SU-DHL-6 (cell line): ENCODE results near the gene MARCHF3.

Experiments
- H2AFZ ChIP-seq: fragments of 200-600 bp; sonication (generic); 2 replicates; pipeline ENCODE4 v1.6.1; 2014; ENCODE audit warnings: low read depth, mild to moderate bottlenecking, moderate library complexity, mixed read lengths, antibody characterized with exemption, low read length; ENCODE audit not compliant: severe bottlenecking
- H3F3A ChIP-seq: fragments of 200-600 bp; shearing (Covaris generic); 2 replicates; pipeline ENCODE4 v1.6.0; 2016; ENCODE audit warnings: antibody characterized with exemption, mild to moderate bottlenecking; ENCODE audit not compliant: insufficient read depth
- H3K27ac ChIP-seq: fragments of 200-600 bp; sonication (generic); 2 replicates; pipeline ENCODE4 v1.5.1; 2016; ENCODE audit warnings: low read depth, mild to moderate bottlenecking, low read length, moderate library complexity, mixed read lengths
- H3K27me3 ChIP-seq: fragments of 200-600 bp; sonication (generic), shearing (Covaris generic); 2 replicates; pipeline ENCODE4 v1.6.0; 2014; ENCODE audit warnings: mild to moderate bottlenecking, low read length
- H3K36me3 ChIP-seq: fragments of 200-600 bp; sonication (generic); 2 replicates; pipeline ENCODE4 v1.6.1; 2014; ENCODE audit warnings: mild to moderate bottlenecking, low read length, mixed read lengths
- H3K4me2 ChIP-seq: fragments of 300-600, 200-600 bp; shearing (Covaris generic), sonication (generic); 2 replicates; pipeline ENCODE4 v1.6.0; 2014; ENCODE audit warnings: low read length, low read depth, mild to moderate bottlenecking; ENCODE audit not compliant: poor library complexity, severe bottlenecking
- H3K4me3 ChIP-seq: fragments of 200-600 bp; sonication (generic); 2 replicates; pipeline ENCODE4 v1.5.1; 2014; ENCODE audit warnings: antibody characterized with exemption, low read length, mild to moderate bottlenecking, mixed read lengths; ENCODE audit not compliant: insufficient read depth, poor library complexity, severe bottlenecking
- H3K79me2 ChIP-seq: fragments of 200-600 bp; sonication (generic); 2 replicates; pipeline ENCODE4 v1.6.1; 2014; ENCODE audit warnings: mild to moderate bottlenecking, low read length, moderate library complexity; ENCODE audit not compliant: insufficient read depth
- H3K9ac ChIP-seq: fragments of 200-600 bp; sonication (generic); 2 replicates; pipeline ENCODE4 v1.7.0; 2014; ENCODE audit warnings: mild to moderate bottlenecking, low read length
- H3K9me2 ChIP-seq: fragments of 200-600 bp; sonication (generic); replicated peaks from 2 replicates; pipeline ENCODE4 v1.6.1; 2014; ENCODE audit warnings: low read length; ENCODE audit not compliant: insufficient read depth
- H3K9me3 ChIP-seq: fragments of 200-600 bp; sonication (generic); 2 replicates; pipeline ENCODE4 v1.6.1; 2014; ENCODE audit warnings: low read length, mixed read lengths; ENCODE audit not compliant: insufficient read depth
- H4K20me1 ChIP-seq: fragments of 200-600 bp; sonication (generic); 2 replicates; pipeline ENCODE4 v1.6.1; 2014; ENCODE audit warnings: low read depth, mild to moderate bottlenecking, antibody characterized with exemption, low read length, moderate library complexity, mixed read lengths
- CTCF ChIP-seq: fragments of 200-600 bp; sonication (generic); IDR thresholded peaks from one replicate; pipeline ENCODE4 v1.5.1; 2017; ENCODE audit warnings: antibody characterized with exemption, mild to moderate bottlenecking, low read length, moderate library complexity; ENCODE audit not compliant: insufficient read depth, poor library complexity, severe bottlenecking
- EZH2phosphoT487 ChIP-seq: fragments of 200-600 bp; sonication (generic), shearing (Covaris generic); conservative IDR thresholded peaks from 2 replicates; pipeline ENCODE4 v1.6.1; 2018; ENCODE audit warnings: mild to moderate bottlenecking, antibody characterized with exemption, low read length, moderate library complexity, mixed read lengths

Gene MARCHF3

GRCh38 chr5:127046343-127047072, 16.1 kb upstream of the MARCHF3 start:
- no peak overlapping the region for H2AFZ ChIP-seq
- H3K27ac ChIP-seq: no peak overlapping the region
- H4K20me1 ChIP-seq: no peaks in the 10 kb centered on the region
- H3K27me3 ChIP-seq: no peaks in the 10 kb centered on the region
- H3K4me2 ChIP-seq: no peak overlapping the region
- H3K4me3 ChIP-seq: no peak overlapping the region
- H3F3A ChIP-seq: no peaks in the 10 kb centered on the region
- no peaks in the 10 kb centered on the region for H3K36me3 ChIP-seq
- H3K9me3 ChIP-seq: no peaks in the 10 kb centered on the region
- TF ChIP-seq EZH2phosphoT487: no peak
- no peak for TF ChIP-seq CTCF
- H3K79me2 ChIP-seq: no peaks in the 10 kb centered on the region
- H3K9ac ChIP-seq: no peak overlapping the region
- no peaks in the 10 kb centered on the region for H3K9me2 ChIP-seq

GRCh38 chr5:127042593-127042992, 12.2 kb upstream of the MARCHF3 start:
- Histone ChIP-seq H3K9ac (no peak overlapping the region), H3K27ac (no peak overlapping the region), H3F3A (no peaks in the 10 kb centered on the region), H2AFZ (no peak overlapping the region), H3K4me3 (no peak overlapping the region), H4K20me1 (no peaks in the 10 kb centered on the region), H3K79me2 (no peaks in the 10 kb centered on the region), H3K36me3 (no peaks in the 10 kb centered on the region), H3K9me3 (no peaks in the 10 kb centered on the region), H3K4me2 (no peak overlapping the region), H3K9me2 (no peaks in the 10 kb centered on the region), H3K27me3 (no peaks in the 10 kb centered on the region)
- no peak for TF ChIP-seq EZH2phosphoT487
- TF ChIP-seq CTCF: no peak

- Histone ChIP-seq H3K9ac (no peak overlapping the region), H3K4me2 (no peak overlapping the region), H3K4me3 (no peak overlapping the region), H3F3A (no peaks in the 10 kb centered on the region), H3K36me3 (no peaks in the 10 kb centered on the region), H3K9me2 (no peaks in the 10 kb centered on the region), H2AFZ (no peak overlapping the region), H3K27me3 (no peaks in the 10 kb centered on the region), H3K9me3 (no peaks in the 10 kb centered on the region), H3K27ac (no peak overlapping the region), H4K20me1 (no peaks in the 10 kb centered on the region), H3K79me2 (no peaks in the 10 kb centered on the region)
- TF ChIP-seq CTCF (no peak), EZH2phosphoT487 (no peak)
These were observed 11.2 kb upstream of the MARCHF3 start for GRCh38 chr5:127041571-127041970.
